HG02970 (cell line): ENCODE measurements around the gene CDH13.
A peak's percentile ranks its signal among the peaks of the same experiment; 100 is the strongest.

Experiments
- ATAC-seq: cut with Tn5 transposase; IDR thresholded peaks from one replicate; pipeline ENCODE4 v1.9.1; 2021; ENCODE audit warnings: mild to moderate bottlenecking, moderate library complexity, moderate number of reproducible peaks; ENCODE audit not compliant: unreplicated experiment, low FRiP score

The CDH13 gene

GRCh38 chr16:83793179-83793578 is 1166.4 kb downstream of the CDH13 start:
- no peak for ATAC-seq

- no peak for ATAC-seq
Measured at GRCh38 chr16:83794860-83795554, 1168.2 kb downstream of the CDH13 start.

- ATAC-seq: no peak
Measured at GRCh38 chr16:83797013-83797412, 1170.2 kb downstream of the CDH13 start.

- ATAC-seq: no peak
Measured at GRCh38 chr16:83799336-83799735, 1172.6 kb downstream of the CDH13 start.

GRCh38 chr16:83802135-83802534 is 1175.4 kb downstream of the CDH13 start:
- ATAC-seq: no peak

- ATAC-seq: no peak
Measured at GRCh38 chr16:83802554-83803205, 1175.9 kb downstream of the CDH13 start.

GRCh38 chr16:83803811-83804210 is 1177.0 kb downstream of the CDH13 start:
- ATAC-seq: no peak

- no peak for ATAC-seq
Measured at GRCh38 chr16:83804366-83804765, 1177.6 kb downstream of the CDH13 start.

- ATAC-seq: no peak
Measured at GRCh38 chr16:83806036-83806435, 1179.3 kb downstream of the CDH13 start.

GRCh38 chr16:83806731-83807130 is 1180.0 kb downstream of the CDH13 start:
- ATAC-seq: no peak

GRCh38 chr16:83807327-83807709 is 1180.5 kb downstream of the CDH13 start:
- ATAC-seq: no peak

GRCh38 chr16:83807710-83808572 is 1181.2 kb downstream of the CDH13 start, which contains the start of gene HSBP1:
Gene HSBP1, plus strand, starts transcription at chr16:83807978. Its CDS starts 99 bp downstream, at chr16:83808077.
- ATAC-seq: peak; percentile 97

- no peak for ATAC-seq
Measured at GRCh38 chr16:83808573-83809014, 1181.8 kb downstream of the CDH13 start.

- no peak for ATAC-seq
Measured at GRCh38 chr16:83809092-83809491, 1182.3 kb downstream of the CDH13 start.

GRCh38 chr16:83810901-83811300 is 1184.1 kb downstream of the CDH13 start:
- no peak for ATAC-seq

GRCh38 chr16:83813823-83814658 is 1187.3 kb downstream of the CDH13 start:
- no peak for ATAC-seq

GRCh38 chr16:83814659-83814985 is 1187.9 kb downstream of the CDH13 start:
- ATAC-seq: no peak

GRCh38 chr16:83817022-83817421 is 1190.3 kb downstream of the CDH13 start:
- no peak for ATAC-seq

GRCh38 chr16:83818276-83818675 is 1191.5 kb downstream of the CDH13 start:
- no peak for ATAC-seq

- ATAC-seq: no peak
Measured at GRCh38 chr16:83819361-83819760, 1192.6 kb downstream of the CDH13 start.
